HepG2 (cell line): ENCODE results near the gene CIBAR2. TPM values are rescaled to one million over a fixed set of nuclear protein-coding genes. Genes with fewer than 3 reads are reported as not detected.

Experiments
- BCL6 ChIP-seq: IDR thresholded peaks from 2 replicates; pipeline ENCODE4 v1.6.1; 2016; ENCODE audit warnings: missing genetic modification reagents, missing compliant biosample characterization
- FIP1L1 ChIP-seq: fragments of 200-400 bp; formaldehyde crosslinking; IDR thresholded peaks from 2 replicates; pipeline ENCODE4 v1.6.1; 2018; ENCODE audit warnings: low read depth, mild to moderate bottlenecking, low read length, moderate library complexity, borderline replicate concordance; ENCODE audit not compliant: insufficient read depth
- MEF2D ChIP-seq: sonication (generic); formaldehyde crosslinking; IDR thresholded peaks from 2 replicates; pipeline ENCODE4 v1.5.1; 2020; ENCODE audit warnings: mild to moderate bottlenecking, missing genetic modification reagents
- NFE2 ChIP-seq: sonication (generic); formaldehyde crosslinking; IDR thresholded peaks from 2 replicates; pipeline ENCODE4 v1.4.0; 2020; ENCODE audit warnings: missing genetic modification reagents
- NFKB2 ChIP-seq: sonication (generic); formaldehyde crosslinking; IDR thresholded peaks from 2 replicates; pipeline ENCODE4 v1.4.0; 2020; ENCODE audit warnings: missing genetic modification reagents, borderline replicate concordance
- PTBP1 ChIP-seq: fragments of 200-400 bp; formaldehyde crosslinking; IDR thresholded peaks from 2 replicates; pipeline ENCODE4 v1.6.1; 2018; ENCODE audit warnings: low read length, low read depth; ENCODE audit not compliant: poor library complexity, severe bottlenecking
- SIX1 ChIP-seq: sonication (generic); formaldehyde crosslinking; IDR thresholded peaks from 2 replicates; pipeline ENCODE4 v1.4.0; 2020; ENCODE audit warnings: missing genetic modification reagents, borderline replicate concordance
- SUZ12 ChIP-seq: fragments of 150-350 bp; IDR thresholded peaks from 2 replicates; pipeline ENCODE4 v1.6.1; 2014; ENCODE audit warnings: low read depth, low read length
- ZBTB38 ChIP-seq: sonication (generic); formaldehyde crosslinking; IDR thresholded peaks from 2 replicates; pipeline ENCODE4 v1.5.1; 2020; ENCODE audit warnings: mild to moderate bottlenecking, missing genetic modification reagents
- ZKSCAN8 ChIP-seq: IDR thresholded peaks from 2 replicates; pipeline ENCODE4 v1.6.1; 2016; ENCODE audit warnings: borderline replicate concordance, missing genetic modification reagents, missing compliant biosample characterization
- ZNF225 ChIP-seq: sonication (generic); formaldehyde crosslinking; IDR thresholded peaks from 2 replicates; pipeline ENCODE4 v1.4.0; 2020; ENCODE audit warnings: mild to moderate bottlenecking, missing genetic modification reagents
- ZNF737 ChIP-seq: sonication (generic); formaldehyde crosslinking; IDR thresholded peaks from 2 replicates; pipeline ENCODE4 v1.5.0; 2020; ENCODE audit warnings: missing genetic modification reagents, mild to moderate bottlenecking, borderline replicate concordance
- ZNF883 ChIP-seq: sonication (generic); formaldehyde crosslinking; IDR thresholded peaks from 2 replicates; pipeline ENCODE4 v1.5.1; 2020; ENCODE audit warnings: mild to moderate bottlenecking, missing genetic modification reagents; ENCODE audit errors: not compliant biosample characterization
- polyA plus RNA-seq, 8 experiments: library from polyadenylated mRNA; depleted of rRNA in 3 of 8; stranded (reverse) in 7 of 8; unstranded in 1 of 8; fragments of >200 nt; fragmentation: Illumina TruSeq in 4 of 8; extraction: Trizol in 4 of 8; gene quantifications; 2 replicates each; pipeline versions ENCODE4 v1.2.1 to v1.2.3, GENCODE V29; 2011 to 2016; ENCODE audit warnings: low read depth in 4 of 8, missing spikeins in 1 of 8, mixed read lengths in 1 of 8; ENCODE audit not compliant: insufficient read depth in 1 of 8
- total RNA-seq, 5 experiments: library from RNA; depleted of rRNA; stranded (reverse); fragments of >200 nt; fragmentation: Illumina TruSeq; extraction: Trizol; gene quantifications; 2 replicates each; pipeline ENCODE4 v1.2.3, GENCODE V29; 2016; ENCODE audit warnings: low read depth in 1 of 5
- TF ChIP-seq, protein P1 (sequence below): sonication (generic); formaldehyde crosslinking; IDR thresholded peaks from 2 replicates; pipeline ENCODE4 v1.5.0; 2020; ENCODE audit warnings: missing genetic modification reagents
- TF ChIP-seq, protein P2 (sequence below): sonication (generic); formaldehyde crosslinking; IDR thresholded peaks from 2 replicates; pipeline ENCODE4 v1.4.0; 2020; ENCODE audit warnings: missing genetic modification reagents
- TF ChIP-seq, protein P3 (sequence below): sonication (generic); formaldehyde crosslinking; IDR thresholded peaks from 2 replicates; pipeline ENCODE4 v1.5.1; 2020; ENCODE audit warnings: missing genetic modification reagents, mild to moderate bottlenecking, borderline replicate concordance
- TF ChIP-seq, protein P4 (sequence below): sonication (generic); formaldehyde crosslinking; IDR thresholded peaks from 2 replicates; pipeline ENCODE4 v1.8.1; 2023; ENCODE audit warnings: mild to moderate bottlenecking, missing genetic modification reagents
- TF ChIP-seq, protein P5 (sequence below): sonication (generic); formaldehyde crosslinking; IDR thresholded peaks from 2 replicates; pipeline ENCODE4 v1.4.0; 2020; ENCODE audit warnings: missing genetic modification reagents, borderline replicate concordance

The CIBAR2 gene
- total and polyA plus RNA-seq, 2 of the 13 experiments (the other 11 are each of a cell fraction or from before 2014, with no cell fraction given) = not detected

DNA sequence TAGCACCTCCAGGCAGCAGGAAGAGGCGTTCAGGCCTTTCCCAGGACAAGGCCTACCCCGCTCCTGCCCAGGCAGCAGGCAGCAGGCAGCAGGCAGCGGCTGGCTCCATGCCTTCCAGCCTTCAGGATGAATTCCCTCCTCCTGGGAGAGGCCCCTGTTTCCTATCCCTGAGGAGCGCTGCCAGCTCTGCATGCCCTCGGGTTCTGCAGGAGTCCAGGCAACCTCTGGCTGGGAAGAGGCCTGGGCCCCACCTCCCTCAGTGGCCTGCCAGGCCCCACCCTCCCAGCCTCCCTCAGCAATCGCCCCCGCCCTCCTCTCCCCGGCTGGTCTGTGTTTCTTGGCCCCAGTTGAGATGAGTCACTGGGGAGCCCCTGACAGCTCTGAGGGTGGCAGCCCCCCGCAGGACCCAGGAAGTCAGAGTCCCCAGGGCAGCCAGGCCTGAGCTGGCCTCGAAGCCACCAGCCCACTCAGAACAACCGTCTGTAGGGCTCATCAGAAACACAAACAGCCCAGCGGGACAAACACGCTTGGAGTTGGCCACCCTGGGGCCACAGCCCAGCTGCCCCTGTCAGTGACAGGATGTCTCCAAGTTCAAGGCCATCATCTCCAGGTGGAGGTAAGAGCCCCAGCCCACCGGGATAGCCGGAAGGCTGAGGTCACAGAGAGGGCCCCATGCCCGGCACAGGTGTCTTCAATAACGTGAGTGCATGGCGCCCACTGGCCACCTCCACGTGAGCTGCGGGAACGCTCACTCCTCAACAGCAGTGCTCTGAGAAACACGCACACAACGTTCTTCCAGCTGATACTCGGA, 39.5 kb upstream of the CIBAR2 start (continued):
- TF ChIP-seq MEF2D (0 out of 2 replicates have a peak, but pooled peaks have one; percentile 35), SIX1 (CRISPR knock-in tag) (no peak), SUZ12 (no peak), NFE2 (no peak), PTBP1 (no peak), NFKB2 (CRISPR knock-in tag) (no peak; the same call in 1 of the 2 replicates), BCL6 (CRISPR knock-in tag) (no peak), ZNF225 (CRISPR knock-in tag) (no peak), ZNF737 (CRISPR knock-in tag) (0 out of 2 replicates have a peak, but pooled peaks have one; percentile 68), ZKSCAN8 (CRISPR knock-in tag) (no peak), ZNF883 (CRISPR knock-in tag) (no peak), FIP1L1 (no peak), ZBTB38 (CRISPR knock-in tag) (peak; percentile 81; the same call in 1 of the 2 replicates)
- TF ChIP-seq, protein P1, sequence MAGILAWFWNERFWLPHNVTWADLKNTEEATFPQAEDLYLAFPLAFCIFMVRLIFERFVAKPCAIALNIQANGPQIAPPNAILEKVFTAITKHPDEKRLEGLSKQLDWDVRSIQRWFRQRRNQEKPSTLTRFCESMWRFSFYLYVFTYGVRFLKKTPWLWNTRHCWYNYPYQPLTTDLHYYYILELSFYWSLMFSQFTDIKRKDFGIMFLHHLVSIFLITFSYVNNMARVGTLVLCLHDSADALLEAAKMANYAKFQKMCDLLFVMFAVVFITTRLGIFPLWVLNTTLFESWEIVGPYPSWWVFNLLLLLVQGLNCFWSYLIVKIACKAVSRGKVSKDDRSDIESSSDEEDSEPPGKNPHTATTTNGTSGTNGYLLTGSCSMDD (CRISPR knock-in tag) = no peak
- TF ChIP-seq, protein P2, sequence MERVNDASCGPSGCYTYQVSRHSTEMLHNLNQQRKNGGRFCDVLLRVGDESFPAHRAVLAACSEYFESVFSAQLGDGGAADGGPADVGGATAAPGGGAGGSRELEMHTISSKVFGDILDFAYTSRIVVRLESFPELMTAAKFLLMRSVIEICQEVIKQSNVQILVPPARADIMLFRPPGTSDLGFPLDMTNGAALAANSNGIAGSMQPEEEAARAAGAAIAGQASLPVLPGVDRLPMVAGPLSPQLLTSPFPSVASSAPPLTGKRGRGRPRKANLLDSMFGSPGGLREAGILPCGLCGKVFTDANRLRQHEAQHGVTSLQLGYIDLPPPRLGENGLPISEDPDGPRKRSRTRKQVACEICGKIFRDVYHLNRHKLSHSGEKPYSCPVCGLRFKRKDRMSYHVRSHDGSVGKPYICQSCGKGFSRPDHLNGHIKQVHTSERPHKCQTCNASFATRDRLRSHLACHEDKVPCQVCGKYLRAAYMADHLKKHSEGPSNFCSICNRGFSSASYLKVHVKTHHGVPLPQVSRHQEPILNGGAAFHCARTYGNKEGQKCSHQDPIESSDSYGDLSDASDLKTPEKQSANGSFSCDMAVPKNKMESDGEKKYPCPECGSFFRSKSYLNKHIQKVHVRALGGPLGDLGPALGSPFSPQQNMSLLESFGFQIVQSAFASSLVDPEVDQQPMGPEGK (CRISPR knock-in tag) = peak; percentile 31; the same call in 1 of the 2 replicates
- TF ChIP-seq, protein P3, sequence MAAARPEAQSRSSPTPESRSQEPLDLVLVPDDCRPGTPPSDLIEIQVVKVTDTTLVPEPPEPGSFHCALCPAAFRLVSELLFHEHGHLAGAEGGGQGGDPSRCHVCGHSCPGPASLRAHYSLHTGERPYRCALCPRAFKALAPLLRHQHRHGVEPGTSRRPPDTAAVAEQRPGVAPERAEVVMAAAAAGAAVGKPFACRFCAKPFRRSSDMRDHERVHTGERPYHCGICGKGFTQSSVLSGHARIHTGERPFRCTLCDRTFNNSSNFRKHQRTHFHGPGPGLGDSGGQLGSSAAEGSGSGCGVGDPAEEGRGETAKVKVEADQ = no peak
- TF ChIP-seq, protein P4, sequence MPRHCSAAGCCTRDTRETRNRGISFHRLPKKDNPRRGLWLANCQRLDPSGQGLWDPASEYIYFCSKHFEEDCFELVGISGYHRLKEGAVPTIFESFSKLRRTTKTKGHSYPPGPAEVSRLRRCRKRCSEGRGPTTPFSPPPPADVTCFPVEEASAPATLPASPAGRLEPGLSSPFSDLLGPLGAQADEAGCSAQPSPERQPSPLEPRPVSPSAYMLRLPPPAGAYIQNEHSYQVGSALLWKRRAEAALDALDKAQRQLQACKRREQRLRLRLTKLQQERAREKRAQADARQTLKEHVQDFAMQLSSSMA (CRISPR knock-in tag) = no peak
- TF ChIP-seq, protein P5, sequence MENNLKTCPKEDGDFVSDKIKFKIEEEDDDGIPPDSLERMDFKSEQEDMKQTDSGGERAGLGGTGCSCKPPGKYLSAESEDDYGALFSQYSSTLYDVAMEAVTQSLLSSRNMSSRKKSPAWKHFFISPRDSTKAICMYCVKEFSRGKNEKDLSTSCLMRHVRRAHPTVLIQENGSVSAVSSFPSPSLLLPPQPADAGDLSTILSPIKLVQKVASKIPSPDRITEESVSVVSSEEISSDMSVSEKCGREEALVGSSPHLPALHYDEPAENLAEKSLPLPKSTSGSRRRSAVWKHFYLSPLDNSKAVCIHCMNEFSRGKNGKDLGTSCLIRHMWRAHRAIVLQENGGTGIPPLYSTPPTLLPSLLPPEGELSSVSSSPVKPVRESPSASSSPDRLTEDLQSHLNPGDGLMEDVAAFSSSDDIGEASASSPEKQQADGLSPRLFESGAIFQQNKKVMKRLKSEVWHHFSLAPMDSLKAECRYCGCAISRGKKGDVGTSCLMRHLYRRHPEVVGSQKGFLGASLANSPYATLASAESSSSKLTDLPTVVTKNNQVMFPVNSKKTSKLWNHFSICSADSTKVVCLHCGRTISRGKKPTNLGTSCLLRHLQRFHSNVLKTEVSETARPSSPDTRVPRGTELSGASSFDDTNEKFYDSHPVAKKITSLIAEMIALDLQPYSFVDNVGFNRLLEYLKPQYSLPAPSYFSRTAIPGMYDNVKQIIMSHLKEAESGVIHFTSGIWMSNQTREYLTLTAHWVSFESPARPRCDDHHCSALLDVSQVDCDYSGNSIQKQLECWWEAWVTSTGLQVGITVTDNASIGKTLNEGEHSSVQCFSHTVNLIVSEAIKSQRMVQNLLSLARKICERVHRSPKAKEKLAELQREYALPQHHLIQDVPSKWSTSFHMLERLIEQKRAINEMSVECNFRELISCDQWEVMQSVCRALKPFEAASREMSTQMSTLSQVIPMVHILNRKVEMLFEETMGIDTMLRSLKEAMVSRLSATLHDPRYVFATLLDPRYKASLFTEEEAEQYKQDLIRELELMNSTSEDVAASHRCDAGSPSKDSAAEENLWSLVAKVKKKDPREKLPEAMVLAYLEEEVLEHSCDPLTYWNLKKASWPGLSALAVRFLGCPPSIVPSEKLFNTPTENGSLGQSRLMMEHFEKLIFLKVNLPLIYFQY (CRISPR knock-in tag) = no peak
